Thyroid gland (tissue), 4 donors: Measurements from ENCODE around the gene PKIB.

Source experiments
- CTCF ChIP-seq, 6 experiments: fragments of 200-600 bp in 3 of 6; fragments of 450-650 bp in 3 of 6; sonication (generic) in 3 of 6; IDR thresholded peaks; one replicate each; pipeline ENCODE4 v1.5.1; 2016 to 2019; ENCODE audit warnings: antibody characterized with exemption in 6 of 6, mild to moderate bottlenecking in 2 of 6, inconsistent platforms in 1 of 6, moderate library complexity in 1 of 6
- POLR2A ChIP-seq, 2 donors: fragments of 450-650 bp; IDR thresholded peaks; one replicate each; pipeline ENCODE4 v1.6.1; 2017; ENCODE audit warnings: antibody characterized with exemption in 2 of 2, mild to moderate bottlenecking in 2 of 2, moderate library complexity in 1 of 2

- no peak for TF ChIP-seq POLR2A (IDR thresholded peaks at IDR 0.05)
- TF ChIP-seq CTCF (IDR thresholded peaks at IDR 0.05): no peak
Measured at GRCh38 chr6:122669868-122670267, 59.7 kb downstream of the PKIB start.
